ENCODE measurements around the gene ADGRE2.

GRCh38 chr19:14826006-14826405, 47.6 kb upstream of the ADGRE2 start:
- TF ChIP-seq, protein P1, sequence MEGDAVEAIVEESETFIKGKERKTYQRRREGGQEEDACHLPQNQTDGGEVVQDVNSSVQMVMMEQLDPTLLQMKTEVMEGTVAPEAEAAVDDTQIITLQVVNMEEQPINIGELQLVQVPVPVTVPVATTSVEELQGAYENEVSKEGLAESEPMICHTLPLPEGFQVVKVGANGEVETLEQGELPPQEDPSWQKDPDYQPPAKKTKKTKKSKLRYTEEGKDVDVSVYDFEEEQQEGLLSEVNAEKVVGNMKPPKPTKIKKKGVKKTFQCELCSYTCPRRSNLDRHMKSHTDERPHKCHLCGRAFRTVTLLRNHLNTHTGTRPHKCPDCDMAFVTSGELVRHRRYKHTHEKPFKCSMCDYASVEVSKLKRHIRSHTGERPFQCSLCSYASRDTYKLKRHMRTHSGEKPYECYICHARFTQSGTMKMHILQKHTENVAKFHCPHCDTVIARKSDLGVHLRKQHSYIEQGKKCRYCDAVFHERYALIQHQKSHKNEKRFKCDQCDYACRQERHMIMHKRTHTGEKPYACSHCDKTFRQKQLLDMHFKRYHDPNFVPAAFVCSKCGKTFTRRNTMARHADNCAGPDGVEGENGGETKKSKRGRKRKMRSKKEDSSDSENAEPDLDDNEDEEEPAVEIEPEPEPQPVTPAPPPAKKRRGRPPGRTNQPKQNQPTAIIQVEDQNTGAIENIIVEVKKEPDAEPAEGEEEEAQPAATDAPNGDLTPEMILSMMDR (IDR thresholded peaks at IDR 0.05): no peak
- no peak for TF ChIP-seq POLR2A (IDR thresholded peaks at IDR 0.05)

Data from vagina (tissue), 2 donors.